LHCN-M2 (cell line): ENCODE results near the gene CFD. TPM values are rescaled to one million over a fixed set of nuclear protein-coding genes. Genes with fewer than 3 reads are reported as not detected.
A peak's percentile ranks its signal among the peaks of the same experiment; 100 is the strongest.
"Not testable (repeated sequence)": the region's sequence is repeated elsewhere in the genome, so short reads cannot be mapped to it uniquely, and the experiment has no call there.

Experiments used
- DNase-seq: peaks from one replicate; pipeline ENCODE4 v3.0.0-alpha.2; 2012; ENCODE audit warnings: low read depth
- total RNA-seq: library from RNA; depleted of rRNA; stranded (reverse); fragments of >200 nt; gene quantifications from 2 replicates; pipeline ENCODE4 v1.2.3, GENCODE V29; 2014

CFD gene
- total RNA-seq, 1 experiment from 2014 or later: not detected

GRCh38 chr19:825897-826644 lies 33.4 kb upstream of the CFD start:
- no peak for DNase-seq

- no peak for DNase-seq
Observed at GRCh38 chr19:827314-827709, 32.2 kb upstream of the CFD start.

GRCh38 chr19:827710-828321 lies 31.6 kb upstream of the CFD start, which contains the start of gene AZU1:
Gene AZU1, plus strand, starts transcription at chr19:827837. Its CDS starts 10 bp downstream, at chr19:827847.
- no peak for DNase-seq

GRCh38 chr19:829129-829758 lies 30.2 kb upstream of the CFD start:
- DNase-seq: no peak

- DNase-seq: no peak
Observed at GRCh38 chr19:831407-832369, 27.8 kb upstream of the CFD start.

- no peak for DNase-seq
Observed at GRCh38 chr19:834216-834615, 25.2 kb upstream of the CFD start.

- no peak for DNase-seq
Observed at GRCh38 chr19:835210-835810, 24.2 kb upstream of the CFD start.

GRCh38 chr19:840519-841206 lies 18.8 kb upstream of the CFD start, which contains the start of gene PRTN3:
Gene PRTN3, plus strand, starts transcription at chr19:840999. Its CDS starts 10 bp downstream, at chr19:841009.
- DNase-seq: no peak

- not testable (repeated sequence) for DNase-seq
Observed at GRCh38 chr19:842802-843179, 16.7 kb upstream of the CFD start.

- DNase-seq: no peak
Observed at GRCh38 chr19:843180-843835, 16.2 kb upstream of the CFD start.

- no peak for DNase-seq
Observed at GRCh38 chr19:843836-844545, 15.5 kb upstream of the CFD start.

- no peak for DNase-seq
Observed at GRCh38 chr19:844546-844971, 14.9 kb upstream of the CFD start.

- no peak for DNase-seq
Observed at GRCh38 chr19:845707-846521, 13.6 kb upstream of the CFD start.

GRCh38 chr19:848386-848921 lies 11.0 kb upstream of the CFD start:
- DNase-seq: no peak

- not testable (repeated sequence) for DNase-seq
Observed at GRCh38 chr19:849195-849594, 10.3 kb upstream of the CFD start.

GRCh38 chr19:850221-850978 lies 9.1 kb upstream of the CFD start:
- peak; percentile 73 for DNase-seq

- no peak for DNase-seq
Observed at GRCh38 chr19:850979-851335, 8.5 kb upstream of the CFD start.
